T-helper 2 cell treated with Interferon-gamma antibody and Interleukin-4, amounts not matched to agents 100 ng/mL and 5 ng/mL, for 36 hours (primary cell): ENCODE results near the gene SH3PXD2A. TPM values are rescaled to one million over a fixed set of nuclear protein-coding genes. Genes with fewer than 3 reads are reported as not detected.
"Not testable (repeated sequence)": the region's sequence is repeated elsewhere in the genome, so short reads cannot be mapped to it uniquely, and the experiment has no call there.

Experiments used
- intact Hi-C: fragments of 100-400 bp; cut with micrococcal nuclease; formaldehyde crosslinking; loops from one replicate; pipeline ENCODE4 v1.15.1; 2023
- total RNA-seq: library from RNA; stranded (reverse); gene quantifications from 2 replicates; pipeline ENCODE4 v1.2.3, GENCODE V29; 2022

SH3PXD2A gene
- total RNA-seq, 1 donor from 2014 or later = 11.1 TPM

DNA sequence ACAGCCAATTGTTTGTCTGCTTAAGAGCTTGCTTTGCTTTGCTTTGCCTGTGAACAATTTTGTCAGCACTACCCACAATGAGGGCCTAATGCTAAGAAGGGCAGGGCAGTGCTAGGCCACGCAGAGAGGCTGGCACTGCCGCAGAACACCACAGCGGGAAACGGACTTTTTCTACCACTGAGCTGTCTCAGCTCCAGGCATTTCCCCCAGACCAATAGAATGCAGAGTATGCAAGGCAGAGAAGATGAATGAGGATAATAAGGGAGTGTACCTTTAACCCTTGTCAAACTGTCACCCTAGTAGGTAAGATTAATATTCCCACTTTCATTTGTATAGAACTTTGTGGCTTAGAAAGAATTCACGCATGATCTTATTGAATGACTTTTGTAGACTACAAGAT, 104.5 kb downstream of the SH3PXD2A start:
- intact Hi-C loops = no loop called here

DNA sequence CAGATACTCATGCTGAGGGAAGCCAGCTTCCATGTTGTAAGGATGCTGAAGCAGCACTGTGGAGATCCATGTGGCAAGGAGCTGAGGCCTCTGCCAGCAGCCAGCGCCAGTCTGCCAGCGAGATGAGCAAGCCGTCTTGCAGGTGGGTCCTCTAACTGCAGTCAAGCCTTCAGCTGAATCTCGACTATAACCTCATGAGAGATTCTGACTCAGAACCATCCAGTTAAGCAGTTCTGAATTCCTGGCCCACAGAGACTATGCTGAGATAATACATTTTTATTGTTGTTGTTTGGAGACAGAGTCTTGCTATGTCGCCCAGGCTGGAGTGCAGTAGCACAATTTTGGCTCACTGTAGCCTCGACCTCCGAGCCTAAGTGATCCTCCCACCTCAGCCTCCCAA, 105.6 kb downstream of the SH3PXD2A start:
- intact Hi-C loops = no loop called here

GRCh38 chr10:103748020-103748419, 107.4 kb downstream of the SH3PXD2A start:
- intact Hi-C loops = no loop called here

DNA sequence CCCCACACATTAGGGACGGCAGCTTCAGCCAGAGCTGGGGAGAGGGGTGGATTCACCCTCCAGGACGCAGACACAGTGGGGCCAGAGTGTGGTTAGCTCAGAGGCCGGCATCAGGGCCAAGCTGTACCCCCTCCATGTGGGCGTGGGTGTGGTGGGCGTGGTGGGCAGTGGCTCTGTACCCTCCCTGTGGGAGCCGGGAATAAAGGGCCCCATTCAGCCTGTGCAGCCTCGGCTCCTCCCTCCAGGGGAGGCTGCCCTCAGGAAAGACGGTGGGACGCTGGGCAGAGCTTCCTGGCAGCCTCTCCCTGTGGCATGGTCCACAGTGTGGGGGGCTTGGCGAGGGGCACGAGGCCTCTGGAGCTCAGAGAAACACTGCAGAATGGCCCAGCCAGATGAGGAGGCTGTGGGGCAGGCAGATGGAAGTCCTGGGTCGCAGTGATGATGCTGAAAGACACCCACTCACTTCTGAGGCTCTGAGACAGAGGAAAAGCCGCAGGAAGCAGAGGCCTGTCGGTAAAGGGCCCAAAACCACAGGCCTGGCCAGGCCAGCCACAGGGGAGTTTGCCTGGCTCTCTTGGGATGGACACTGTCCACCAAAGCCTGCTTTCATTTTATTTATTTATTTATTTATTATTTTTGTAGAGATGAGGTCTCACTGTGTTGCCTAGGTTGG, 108.0 kb downstream of the SH3PXD2A start:
- intact Hi-C loops = no loop called here

- intact Hi-C loops = no loop called here
Observed at GRCh38 chr10:103746598-103746997, 108.8 kb downstream of the SH3PXD2A start.

DNA sequence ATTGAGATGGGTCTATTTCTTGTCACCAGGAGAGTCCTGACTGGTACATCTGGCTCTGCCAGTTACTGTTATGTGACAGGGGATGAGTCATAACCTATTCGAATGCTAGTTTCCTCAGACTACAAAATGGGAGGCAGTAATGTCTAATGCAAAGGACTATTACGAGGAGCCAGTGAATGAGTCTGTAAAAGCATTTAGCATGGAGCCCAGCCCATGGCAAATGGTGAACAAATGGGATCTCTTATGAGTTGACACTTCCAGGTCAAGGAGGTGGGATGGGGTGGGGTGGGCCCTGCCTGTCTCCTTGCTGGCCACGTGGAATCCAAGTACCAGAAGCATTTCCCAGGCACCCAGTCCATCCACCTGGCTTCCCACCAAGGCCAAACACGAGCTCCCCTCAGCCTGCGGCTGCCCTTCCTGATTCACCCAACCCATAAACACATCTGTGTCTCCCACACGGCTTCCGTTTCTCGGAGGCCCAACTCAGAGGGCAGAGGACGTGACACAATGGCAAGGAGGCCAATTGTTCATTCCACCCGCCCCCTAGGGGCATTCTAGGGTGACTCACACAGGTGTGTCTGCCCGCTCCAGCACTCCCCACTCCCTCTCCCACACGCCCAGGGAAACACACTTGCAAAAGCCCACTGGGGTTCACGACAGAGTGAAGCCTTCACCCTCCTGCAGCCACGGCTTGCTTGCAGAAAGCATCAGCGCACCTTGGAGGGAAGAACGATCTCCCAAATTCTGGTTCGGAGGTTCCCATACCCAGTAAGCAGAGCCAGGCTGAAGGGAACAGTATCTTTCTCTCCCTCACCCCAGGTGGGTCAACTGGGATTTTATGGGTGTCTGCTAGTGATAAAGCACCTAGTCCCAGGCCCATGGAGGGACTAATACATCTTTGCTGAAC, 109.8 kb downstream of the SH3PXD2A start:
- intact Hi-C loops = no loop called here

DNA sequence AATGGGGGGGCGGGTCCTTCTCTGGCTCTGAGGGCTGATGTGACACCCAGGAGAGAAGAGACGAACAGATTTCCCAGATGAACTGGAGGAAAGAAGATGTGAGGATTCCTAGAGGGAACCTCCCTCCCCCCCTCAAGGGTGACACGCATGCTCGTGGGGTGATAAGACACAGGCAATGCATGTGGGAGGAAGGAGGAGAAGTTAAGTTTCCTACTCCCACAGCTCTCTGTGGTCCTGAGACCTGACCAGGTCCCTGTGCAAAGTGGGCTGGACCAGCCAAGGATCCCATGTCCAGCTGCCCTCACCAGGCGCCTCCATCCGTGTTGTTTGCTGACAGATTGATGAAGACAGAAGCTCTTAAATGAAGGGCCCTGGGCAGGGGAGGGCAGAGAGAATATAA, 112.6 kb downstream of the SH3PXD2A start:
- intact Hi-C loops = no loop called here

DNA sequence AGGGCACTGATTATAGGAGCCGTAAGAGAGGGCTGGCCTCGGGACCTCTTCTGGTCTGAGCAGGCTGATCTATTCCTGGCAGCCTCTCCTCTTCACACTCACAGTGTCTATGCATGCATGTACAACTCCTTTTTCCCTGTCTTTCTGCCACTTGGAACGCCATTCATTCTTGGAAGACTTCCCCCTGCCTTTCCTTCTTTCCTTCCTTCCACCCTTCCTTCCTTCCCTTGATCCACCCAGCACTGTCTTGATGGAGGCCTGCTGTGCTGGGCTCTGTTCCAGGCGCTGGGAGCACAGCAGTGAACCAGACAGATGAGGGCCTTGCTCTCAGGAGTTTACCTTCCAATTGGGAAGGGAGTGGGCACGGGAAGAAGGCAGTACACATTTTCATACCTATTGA, 114.8 kb downstream of the SH3PXD2A start:
- intact Hi-C loops = no loop called here

DNA sequence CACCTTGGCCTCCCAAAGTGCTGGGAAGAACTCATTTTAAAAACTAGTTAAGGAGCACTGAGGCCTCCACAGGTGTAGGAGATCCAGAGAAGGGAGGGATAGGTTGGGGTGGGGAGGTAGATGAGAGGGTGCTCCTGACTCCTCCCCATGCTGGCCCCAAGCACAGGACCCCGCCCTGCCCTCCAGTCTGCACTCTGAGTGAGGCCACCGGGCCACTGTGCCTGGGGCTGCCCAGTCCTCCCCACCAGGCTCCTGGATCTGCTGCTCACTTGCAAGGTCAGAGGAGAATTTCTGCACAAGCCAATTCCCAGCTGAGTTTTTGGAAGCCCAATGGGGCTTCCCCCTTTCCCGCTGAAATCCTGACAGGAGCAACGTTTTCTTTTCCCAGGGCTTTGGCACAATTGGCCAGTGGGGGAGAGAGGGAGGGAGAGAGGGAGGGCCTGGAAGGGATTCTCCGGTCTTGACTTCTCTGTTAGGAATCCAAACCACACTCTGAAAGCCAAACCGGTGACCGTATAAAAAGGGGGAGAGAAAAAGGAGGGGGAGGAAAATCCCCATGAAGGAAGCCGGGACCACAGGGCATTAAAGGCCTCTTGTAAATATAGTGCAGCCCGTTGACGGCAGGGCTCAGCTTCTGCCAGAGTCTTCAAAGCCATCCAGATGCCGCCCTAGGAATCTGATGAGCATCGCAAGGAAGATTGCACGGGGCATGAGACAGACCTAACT, 116.2 kb downstream of the SH3PXD2A start:
- intact Hi-C loops = no loop called here

GRCh38 chr10:103737735-103738367, 117.5 kb downstream of the SH3PXD2A start:
- intact Hi-C loops = no loop called here

DNA sequence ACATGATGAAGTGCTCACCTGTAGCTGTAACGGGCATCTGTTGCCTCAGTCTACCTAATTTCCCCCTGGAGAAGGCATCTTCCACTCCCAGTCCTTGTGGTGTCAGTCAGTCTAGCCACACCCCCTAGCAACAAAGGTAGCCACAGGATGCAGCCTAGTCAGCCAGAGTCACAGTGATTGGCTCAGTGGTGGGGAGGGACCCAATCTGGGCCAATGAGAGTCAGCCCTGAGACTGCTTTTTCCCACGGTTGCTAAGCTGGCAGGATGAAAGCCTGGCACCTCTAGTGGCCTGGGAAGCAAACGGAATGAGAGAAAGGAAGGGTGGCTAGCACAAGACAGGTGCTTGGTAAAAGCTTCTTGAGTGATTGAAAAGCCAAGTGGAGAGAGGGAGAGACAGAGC, 118.6 kb downstream of the SH3PXD2A start:
- intact Hi-C loops = no loop called here

GRCh38 chr10:103736044-103736443, 119.3 kb downstream of the SH3PXD2A start:
- intact Hi-C loops = no loop called here

- intact Hi-C loops = no loop called here
Observed at GRCh38 chr10:103734731-103735130, 120.6 kb downstream of the SH3PXD2A start.

- intact Hi-C loops = no loop called here
Observed at GRCh38 chr10:103733045-103733419, 122.3 kb downstream of the SH3PXD2A start.

DNA sequence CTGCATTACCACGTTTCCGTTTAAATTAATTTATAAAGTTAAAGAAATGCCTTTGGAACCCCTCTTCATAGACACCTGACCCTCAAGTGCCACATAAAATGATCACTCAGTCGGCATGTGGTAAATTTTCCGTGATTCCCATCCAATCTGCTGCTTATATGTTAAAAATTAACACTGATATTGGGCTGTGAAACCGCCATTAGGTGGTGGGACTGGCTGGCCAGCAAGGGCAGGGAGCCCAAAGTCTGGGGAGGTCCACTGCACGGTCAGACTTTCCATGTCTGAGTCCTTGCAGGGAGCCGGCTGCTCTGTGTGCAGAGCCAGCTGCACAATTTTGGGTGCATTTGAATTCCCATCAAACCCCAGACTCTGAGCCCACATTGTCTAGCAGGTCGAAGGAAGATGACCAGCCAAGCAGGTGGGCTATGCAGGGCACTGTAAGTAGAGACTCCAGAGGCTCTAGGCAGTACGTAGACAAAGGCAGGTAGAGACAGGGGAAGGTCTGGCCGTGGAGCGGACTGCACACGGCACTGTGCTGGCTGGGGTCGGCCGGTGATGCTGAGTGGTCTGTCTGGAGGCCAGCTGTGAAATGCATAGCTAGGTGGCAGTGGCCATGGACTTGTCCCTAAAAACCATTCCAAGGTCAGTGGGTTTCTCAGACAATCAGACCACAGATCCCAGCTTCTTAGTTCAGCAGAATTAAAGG, 122.9 kb downstream of the SH3PXD2A start:
- intact Hi-C loops = no loop called here

DNA sequence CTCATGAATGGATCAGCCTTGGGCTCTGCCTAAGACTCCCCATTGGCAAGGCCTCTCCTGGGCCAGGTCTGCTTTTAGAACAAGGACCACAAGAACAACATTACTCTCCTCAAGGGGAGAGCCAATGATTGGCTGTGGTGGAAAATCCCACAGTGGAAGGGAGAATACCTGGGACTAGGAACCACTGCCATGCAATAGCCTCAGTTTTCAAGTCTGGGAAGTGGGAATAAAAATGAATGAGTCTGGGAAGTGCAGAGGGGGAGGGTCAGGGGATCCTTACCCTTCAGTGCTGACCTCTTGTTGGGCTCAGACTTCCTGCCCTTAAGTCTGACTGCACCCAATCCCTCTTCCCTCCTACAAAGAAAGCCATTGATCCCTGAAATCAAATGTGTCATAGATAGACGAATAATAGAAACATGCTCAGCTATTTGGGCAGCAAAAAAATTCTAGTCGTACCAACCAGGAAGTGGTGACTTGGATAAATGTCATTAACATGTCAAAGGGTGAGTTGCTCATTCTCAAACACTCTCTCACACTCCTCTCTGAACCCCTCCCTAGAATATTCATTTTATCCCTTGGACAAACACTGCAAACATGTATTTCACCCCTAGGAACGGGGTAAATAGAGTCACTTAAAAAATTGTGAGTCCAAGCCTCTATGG, 123.6 kb downstream of the SH3PXD2A start:
- intact Hi-C loops = no loop called here

DNA sequence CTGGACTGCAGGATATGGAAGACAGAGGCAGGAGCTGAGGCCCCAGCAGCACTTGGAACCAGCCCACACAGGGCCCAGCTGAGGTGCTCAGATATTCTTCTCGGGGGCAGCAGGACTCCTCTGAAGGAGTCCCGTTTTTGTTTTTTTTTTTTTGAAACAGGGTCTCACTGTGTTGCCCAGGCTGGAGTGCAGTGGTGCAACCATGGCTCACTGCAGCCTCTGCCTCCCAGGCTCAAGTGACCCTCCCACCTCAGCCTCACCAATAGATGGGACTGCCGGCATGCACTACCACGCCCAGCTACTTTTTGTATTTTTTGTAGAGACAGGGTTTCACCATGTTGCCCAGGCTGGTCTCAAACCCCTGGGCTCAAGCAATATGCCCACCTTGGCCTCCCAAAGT, 124.3 kb downstream of the SH3PXD2A start:
- intact Hi-C loops = not testable (repeated sequence)

DNA sequence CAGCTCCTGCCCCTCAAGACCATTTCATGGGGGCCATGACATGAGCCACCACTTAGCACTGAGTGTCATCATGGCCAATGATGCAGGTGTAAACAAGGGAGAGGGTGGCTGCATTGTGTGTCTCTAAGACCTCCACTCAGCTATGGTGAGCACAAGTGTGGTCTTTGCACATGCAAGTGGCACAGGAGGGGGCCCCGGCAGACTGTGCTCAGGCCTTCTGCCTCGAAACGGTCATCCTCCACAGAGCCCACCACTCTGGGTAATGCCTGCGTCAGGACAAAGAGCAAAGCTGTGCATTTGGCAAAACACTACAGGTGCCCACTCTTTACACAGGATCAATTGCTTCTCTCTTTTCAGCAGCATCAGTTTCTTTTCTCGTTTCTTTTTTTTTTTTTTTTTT, 125.5 kb downstream of the SH3PXD2A start:
- intact Hi-C loops = no loop called here

GRCh38 chr10:103727991-103728689, 127.2 kb downstream of the SH3PXD2A start:
- intact Hi-C loops = no loop called here

DNA sequence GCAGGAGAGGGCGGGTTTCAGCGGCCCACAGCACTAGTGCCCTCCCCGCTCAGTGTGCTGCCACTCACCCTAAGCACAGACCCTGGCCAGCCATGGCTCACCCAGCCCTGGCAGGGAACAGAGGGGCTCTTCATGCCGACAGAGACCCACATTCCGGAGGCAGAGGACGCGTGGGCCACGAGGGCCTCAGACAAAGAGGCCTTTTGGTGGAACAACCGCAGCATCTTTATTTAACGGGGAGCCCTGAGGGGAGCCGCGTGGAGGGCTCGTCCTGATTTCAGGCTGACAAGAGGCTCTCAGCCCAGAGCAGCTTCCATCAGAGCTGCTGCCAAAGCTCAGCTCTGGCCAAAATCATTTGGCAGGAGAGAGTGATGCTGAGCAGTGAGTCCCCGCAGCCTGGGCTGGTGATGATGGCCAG, 127.8 kb downstream of the SH3PXD2A start:
- intact Hi-C loops = no loop called here
